Stimulated activated CD4-positive, alpha-beta T cell treated with anti-CD3 and anti-CD28 coated beads, Interleukin-4, amount 100 ng/mL, for 1 hour (primary cell): ENCODE data around the gene ZNF385B.
"Not testable (repeated sequence)": the region's sequence is repeated elsewhere in the genome, so short reads cannot be mapped to it uniquely, and the experiment has no call there.

ENCODE experiments used
- DNase-seq: peaks from one replicate; pipeline ENCODE4 v3.0.0-alpha.2; 2020

Gene ZNF385B

DNA sequence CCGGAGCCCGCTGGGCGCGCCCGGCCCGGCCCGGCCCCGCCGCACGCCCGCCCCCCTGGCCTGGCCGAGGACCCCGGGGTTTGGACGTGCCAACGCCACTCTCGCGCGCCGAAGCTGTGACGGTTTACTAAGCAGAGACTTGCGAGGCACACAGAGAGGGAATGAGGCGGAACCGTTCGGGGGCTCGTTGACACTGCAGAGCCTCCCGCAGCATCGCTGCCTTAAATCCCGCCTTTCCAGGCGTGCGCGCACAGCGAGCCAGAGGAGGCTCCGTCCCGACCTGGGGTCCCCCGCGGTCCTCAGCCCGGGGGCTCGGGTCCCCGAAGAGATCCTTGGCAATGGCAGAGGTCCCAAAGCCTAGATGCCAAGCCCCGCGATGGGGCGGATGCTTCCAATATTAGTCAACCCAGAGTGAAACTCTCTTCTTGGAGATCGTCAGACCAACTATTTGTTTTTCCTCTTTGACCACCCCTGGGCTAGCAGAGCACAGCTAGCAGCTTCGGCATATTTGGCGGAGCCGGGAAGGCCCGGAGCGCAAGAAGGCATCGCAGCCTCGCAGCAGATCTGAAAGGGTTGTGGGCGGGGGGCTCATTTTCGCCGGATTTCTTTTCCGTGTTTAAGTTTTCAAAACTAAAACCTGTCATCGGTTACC lies at the start of gene ZNF385B:
TSS of gene ZNF385B (minus strand) at position 197 of the 652 bp plus-strand sequence.
- no peak for DNase-seq

DNA sequence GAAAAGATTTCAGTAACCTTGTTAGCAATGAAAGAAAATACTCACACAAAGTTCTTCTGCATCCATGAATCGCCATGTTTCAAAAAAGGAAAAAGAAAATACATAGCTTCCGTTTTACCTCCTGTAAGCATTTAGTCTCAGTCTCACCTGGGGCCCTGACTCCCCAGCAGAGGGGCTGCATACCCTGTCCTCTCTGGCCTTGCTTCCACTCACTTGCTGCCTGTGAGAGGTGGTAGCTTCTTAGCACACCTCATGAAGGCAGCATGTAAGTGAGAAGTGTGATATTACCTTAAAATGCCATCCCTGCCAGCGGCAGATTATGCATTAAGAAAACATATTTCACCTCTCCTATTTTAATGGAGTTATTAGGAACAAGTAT lies 49.3 kb upstream of the ZNF385B start:
- no peak for DNase-seq

DNA sequence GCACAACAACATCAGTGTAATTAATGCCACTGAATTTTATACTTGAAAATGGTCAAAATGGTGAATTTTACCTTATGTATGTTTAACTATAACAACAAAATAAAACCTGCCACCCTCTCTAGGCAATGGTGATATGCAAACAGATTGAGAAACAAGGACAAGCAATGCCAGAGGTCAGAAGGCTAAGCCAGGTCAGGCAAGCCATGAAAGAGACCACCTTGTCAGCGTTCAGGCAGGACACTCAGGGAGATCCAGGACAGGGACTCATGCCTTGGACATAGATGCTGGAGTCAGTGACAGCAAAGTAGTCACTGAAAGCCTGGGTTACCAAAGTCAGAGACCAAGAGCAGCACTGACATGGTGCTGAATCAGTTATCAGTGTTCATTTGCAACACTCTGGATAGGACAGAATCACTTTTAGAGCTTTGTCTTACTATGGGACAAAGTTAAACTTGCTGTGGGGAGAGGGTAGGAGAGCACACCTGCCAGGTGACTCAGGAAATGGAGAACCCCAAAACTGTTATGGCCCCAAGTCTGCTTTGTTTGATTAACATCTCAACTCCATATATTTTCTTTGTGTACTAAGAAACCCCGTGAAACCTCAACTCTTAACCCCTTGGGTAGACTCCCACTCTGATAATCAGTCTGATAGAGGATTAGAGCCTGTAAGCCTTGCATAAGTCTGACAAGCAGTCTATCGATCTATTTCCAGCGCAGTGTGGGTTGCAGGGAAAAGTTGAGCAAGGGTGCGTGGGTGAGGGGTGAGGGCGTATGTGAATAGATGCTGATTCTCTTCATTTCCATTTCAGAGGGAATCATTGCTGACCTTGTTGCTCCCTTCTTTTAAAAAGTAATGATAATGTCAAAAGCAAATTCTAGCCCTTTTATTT lies 48.7 kb upstream of the ZNF385B start:
- DNase-seq = no peak

DNA sequence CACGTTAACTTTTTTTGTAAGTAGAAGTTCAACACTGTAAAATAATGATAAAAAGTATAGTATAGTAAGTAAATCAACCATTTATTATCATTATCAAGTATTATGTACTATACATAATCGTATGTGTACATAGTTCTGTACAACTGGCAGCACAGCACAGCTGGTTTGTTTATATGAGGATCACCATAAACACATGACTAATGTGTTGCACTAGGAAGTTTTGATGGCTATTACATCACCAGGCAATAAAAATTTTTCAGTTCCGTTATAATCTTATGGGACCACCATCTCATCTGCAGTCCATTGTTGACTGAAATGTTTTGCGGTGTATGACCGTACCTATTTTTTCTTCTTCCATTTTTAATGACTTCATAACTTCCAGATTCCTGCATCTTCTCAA lies 39.2 kb upstream of the ZNF385B start:
- no peak for DNase-seq

DNA sequence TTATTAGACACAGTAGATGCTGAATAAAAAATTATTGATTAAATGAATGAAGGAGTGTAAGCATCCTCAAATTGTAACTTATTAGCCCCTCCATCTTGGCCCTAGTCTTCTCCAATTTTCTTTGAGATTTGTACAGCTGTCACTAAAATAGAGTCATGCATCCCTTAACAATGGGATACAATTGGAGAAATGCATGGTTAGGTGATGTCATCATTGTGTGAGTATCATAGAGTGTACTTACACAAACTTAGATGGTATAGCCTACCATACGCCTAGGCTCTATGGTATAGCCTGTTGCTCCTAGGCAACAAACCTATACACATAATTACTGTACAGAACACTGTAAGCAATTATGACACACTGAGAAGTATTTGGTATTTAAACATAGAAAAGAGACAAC lies 38.3 kb upstream of the ZNF385B start:
- DNase-seq = no peak

DNA sequence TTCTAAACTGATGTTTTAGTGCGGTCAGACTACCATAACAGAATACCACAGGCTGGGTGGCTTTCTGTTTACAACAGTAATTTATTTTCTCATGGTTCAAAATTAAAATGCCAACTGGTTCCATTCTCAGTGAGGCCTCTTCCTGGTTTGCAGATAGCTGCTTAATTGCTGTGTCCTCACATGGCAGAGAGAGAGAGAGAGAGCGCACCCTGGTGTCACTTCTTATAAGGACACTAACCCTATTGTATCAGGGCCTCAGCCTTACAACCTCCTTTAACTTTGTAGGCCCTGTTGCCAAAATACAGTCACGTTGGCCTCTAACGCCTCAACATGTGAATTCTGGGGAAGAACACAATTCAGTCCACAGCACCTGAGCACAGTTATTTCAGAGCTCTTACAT lies 37.5 kb upstream of the ZNF385B start:
- DNase-seq = no peak

DNA sequence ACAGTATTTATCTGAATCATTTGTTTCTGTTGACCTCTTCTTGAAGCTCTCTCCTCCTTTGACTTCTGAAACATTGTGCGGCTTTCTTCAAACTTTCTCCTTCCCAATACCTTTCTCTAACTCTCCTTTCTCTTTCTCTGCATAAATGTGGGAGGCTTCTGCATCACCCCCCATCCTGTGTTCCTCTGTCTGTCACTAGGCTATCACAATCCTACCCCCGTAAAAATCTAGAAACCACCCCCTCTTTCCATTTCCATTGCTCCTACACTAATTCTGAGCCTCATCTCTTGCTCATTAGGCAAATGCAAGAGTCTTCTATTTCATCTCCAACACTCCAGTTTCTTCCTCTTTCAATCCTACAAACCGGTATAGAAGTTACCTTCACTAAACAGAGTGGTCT lies 32.2 kb upstream of the ZNF385B start:
- DNase-seq = no peak

DNA sequence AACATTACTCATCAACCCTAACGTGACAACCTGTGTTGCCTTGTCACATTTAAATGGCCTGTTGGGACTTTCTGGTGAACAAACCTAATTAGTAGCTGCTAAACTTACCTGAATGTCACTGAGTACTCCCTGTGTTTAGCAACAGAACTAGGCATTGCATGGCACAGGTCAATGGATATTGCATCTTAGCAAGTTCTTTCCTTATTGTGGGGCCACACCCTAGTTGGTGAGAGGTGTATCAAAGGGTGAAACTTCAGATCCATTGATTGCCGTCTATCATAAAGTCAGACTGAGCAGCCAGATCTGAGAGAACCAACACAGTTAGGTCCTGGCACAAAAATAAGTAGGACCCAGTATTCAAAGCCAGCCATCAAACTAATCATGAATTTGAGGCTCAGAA lies 29.8 kb upstream of the ZNF385B start:
- DNase-seq = no peak

DNA sequence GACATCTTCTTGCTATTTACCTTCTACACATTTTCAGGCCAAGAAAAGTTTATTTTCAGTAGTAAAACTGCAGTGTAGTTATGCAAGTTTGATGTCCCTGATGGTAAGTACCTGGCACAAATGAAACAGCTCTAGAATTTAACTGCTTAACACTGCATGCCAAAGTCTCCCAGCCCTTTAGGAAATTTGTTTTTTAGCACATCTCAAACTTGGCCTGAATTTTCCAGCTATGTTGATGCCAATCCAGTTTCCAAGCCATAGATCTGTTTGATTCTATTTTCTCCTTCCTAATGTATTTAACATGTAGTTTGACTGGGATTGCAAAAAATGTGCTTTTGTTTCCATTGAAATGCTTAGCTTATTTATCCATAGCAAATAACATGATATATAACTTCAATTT lies 29.3 kb upstream of the ZNF385B start:
- no peak for DNase-seq

DNA sequence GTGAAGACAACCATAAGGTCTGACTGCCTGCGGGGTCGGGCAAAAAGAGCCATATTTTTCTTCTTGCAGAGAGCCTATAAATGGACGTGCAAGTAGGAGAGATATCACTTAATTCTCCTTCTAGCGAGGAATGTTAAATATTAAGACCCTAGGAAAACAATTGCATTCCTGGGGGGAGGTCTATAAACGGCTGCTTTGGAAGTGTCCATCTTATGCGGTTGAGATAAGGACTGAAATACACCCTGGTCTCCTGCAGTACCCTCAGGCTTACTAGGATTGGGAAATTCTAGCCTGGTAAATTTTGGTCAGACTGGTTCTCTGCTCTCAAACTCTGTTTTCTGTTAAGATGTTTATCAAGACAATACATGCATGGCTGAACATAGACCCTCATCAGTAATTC lies 27.2 kb upstream of the ZNF385B start:
- not testable (repeated sequence) for DNase-seq

DNA sequence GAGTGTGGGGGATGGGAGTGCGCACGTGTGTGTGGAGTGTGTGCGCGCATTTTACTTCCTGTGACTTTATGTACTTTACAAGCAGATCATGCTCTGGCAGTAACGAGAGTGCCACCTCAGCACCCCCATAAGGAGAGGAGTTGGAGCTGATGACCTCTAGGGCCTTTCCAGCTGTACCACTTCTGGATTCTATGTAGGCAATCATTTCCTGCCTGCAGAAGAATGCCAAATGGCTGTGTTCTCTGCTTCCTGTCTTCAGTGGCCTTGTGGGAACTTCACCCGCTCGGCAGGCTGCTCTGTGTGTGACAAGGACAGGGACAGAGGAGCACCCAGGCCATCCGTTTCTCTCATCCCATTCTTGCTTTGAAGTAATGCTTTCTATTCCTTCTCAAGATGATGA lies 22.8 kb upstream of the ZNF385B start:
- DNase-seq = no peak

DNA sequence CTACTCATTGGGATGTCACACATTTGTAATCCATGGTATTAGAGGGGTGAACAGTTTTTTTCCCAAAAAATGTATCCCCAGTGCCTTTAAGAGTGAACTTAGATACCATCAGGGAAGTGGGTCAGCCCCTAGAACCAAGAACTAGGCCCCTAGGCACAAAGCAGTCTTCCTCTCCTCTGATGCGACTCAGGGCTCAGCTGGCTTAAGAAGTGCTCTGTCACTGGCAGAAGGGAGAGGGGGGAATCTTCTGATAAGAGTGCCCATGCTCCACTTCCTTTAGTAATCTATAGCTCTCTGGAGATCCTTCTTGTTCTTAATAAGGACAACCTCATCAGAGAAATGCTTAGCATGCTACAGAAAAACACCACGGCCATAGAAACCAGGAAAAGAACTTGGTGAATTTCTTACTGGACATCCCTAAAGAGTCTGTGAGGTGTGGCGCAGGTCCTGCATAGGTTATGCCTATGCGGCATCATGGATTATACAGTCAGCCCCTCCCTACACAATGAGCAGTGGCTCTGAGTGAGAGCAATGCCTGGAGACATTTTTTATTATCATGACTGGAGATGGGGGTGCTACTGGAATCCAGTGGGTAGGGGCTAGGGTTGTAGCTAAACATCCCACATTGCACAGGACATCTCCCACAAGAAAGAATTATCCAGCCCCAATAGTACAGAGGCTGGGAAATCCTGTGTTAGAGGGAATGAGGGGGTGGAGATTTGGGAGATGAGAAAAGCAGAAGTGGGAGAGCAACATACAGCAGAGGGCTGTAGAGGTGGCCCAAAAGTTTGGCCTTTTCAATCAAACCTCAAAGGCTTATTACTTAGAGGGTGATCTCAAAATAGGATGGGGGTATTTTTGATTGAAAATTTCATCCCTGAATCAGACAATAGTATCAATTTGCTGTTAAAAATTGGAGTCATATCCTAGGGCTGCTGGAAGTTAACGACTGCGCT lies 21.7 kb upstream of the ZNF385B start:
- no peak for DNase-seq

DNA sequence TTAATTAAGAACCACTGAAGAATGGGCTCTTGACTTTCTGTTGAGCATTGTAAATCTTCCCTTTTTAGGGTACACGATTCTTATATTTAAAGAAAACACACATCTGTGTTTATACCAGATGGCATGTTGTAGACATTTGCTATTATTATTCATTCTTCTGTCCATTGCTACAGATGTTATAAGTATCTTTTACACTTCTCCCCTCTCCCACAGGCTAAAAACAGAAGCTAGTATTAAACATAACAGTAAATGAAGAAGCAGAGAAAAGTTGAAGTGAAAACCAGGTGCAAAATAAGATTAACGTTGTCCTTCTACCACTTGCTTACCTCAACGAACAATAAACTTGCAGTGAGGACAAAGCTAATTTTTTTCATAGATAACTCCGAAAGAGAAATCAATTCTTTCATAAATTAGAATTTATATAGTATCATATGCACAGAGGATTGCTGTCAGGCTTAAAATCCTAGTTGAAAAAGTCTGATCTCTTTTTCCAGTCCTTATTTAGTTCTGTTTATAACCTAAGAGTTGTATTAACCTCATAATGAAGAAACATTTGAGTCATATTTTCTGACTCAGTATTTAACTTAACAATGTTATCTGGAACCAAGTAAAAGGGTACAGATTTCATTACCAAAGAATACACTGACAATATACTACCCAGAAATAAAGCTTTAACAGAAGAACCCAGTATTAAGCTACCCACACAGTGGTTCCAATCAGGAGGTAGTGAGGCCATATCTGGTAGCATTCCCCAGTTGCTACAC lies 16.4 kb upstream of the ZNF385B start:
- no peak for DNase-seq

DNA sequence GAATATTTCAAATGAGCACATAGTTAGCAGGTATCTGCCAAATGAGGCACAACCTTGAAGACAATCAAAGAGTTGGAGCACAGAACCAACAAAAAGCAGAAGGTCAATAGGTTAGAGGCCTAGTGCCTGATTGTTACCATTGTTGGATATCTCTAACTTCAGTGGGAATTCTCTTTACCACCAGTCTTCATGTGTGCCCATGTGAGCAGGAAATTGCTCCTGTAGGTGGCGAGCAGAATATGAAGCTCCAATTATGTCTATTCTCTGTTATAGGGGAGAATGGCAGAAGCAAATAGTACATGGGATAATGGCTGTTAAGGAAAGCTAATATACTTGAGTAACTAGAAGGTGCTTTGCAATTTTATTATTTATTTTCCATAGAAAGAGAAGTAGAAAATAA lies 14.9 kb upstream of the ZNF385B start:
- no peak for DNase-seq

DNA sequence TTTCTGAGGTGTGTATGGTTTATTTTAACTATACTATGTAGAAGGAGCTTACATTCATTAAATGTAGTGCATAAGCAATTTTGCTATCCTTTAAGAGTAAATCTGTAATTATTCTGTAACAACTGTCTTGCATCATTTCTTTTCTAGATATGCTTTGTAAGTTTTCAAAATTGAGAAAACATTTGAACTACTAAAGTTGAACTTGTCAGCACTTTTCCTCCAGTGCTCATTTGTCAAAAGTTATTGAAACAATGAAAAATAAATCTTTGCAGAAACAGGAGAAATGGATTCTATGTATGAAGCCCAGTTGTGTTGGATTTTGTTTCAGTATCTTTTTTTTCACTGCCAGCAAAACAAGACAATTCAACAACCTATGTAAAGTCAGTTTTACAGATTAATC lies 14.5 kb upstream of the ZNF385B start:
- no peak for DNase-seq

DNA sequence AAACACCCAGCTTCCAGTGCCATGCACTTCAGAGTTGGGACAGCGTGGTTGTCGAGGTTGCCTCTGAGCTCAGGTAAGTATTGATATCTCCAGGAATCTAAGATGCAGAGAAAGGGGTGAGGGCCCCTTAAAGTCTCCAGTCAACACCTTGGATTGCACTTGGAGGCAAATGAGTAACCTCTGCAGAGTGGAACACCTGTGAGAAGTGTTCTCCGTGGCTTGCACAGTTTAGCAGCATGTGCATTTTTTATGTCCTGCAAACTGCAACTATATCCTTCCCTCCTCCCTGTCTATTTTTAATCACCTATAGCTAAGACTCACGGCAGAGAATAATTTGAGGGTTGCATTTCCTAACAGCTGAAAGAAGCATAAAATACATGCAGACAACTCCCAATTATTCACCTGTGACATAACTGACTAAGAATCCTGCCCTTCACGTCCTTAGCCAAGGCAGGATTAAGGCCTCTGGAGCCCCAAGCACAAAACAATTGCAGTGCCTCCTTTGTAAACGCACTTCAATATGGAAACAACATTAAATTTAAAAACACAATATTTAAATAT lies 1.6 kb upstream of the ZNF385B start:
- DNase-seq = no peak

DNA sequence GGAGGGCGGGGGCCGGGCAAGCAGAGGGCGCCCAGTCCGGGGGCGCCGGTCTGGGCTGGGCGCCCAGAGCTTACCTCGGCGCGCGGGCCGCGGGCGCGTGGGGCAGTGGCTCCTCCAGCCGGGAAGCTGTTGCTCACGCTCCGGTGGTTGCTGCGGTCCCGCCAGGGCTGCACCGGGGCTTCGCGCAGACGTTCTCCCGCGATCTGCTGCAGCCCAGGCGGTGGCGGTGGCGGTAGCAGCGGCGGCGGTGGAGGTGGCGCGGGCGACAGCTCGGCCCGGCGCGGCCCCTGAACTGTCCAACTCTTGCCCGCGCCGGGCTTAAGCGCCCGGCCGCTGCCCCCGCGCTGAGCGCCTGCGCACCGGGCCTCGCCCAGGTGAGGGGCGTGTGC lies 391 bp downstream of the ZNF385B start:
- no peak for DNase-seq

DNA sequence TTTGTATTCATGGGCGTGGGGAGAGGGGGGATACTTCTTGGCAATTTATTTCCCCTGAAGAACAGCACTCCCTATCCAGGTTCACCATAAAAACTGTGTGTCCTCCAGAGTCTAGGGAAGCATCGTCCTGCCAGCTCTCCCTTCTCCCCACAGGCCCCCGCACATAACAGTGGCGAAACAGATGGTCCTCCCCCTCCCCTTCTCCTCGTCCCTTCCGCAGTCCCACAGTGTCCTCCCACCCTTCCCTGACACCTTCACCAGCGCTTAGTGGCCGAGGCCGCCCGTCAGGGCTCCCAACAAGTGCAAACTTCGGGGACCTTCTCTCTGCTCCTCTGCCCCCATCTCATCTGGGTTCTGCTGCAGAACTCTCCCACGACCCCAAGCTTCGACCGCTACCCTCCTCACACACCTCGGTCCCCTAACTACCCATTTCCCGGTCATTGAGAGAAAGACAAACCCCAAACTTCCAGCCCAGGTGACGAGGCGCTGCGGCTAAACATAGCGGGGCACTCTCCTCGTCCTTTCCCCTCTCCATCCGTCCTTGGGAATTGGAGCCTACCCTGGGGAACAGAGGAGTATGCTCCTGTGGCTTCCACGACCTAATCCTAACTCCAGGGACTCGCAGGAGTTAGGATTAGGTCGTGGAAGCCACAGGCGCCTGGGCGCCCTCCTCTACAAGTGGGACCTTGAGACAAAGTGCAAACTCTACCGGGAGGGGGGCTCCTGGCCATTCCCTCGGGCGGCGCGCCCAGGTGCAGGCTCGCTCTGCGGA lies 971 bp downstream of the ZNF385B start:
- no peak for DNase-seq

DNA sequence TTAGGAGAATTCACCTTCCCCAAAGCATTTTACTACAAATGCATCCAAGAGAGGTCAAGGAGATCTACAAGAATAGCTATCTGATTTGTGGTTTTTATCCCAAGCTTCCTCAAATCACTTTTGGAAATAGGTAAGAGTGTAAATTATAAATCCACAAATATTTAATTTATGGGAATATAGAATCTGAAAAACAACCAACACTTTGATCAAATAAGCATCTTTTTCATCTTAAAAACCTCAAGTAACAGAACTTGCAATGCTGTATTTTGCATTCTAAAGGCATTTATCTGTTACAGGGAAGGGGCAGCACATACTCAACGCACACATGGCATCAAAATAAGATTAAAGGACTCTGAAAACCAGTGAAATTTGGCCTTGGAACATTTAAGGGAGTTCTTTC lies 1.9 kb downstream of the ZNF385B start:
- no peak for DNase-seq

DNA sequence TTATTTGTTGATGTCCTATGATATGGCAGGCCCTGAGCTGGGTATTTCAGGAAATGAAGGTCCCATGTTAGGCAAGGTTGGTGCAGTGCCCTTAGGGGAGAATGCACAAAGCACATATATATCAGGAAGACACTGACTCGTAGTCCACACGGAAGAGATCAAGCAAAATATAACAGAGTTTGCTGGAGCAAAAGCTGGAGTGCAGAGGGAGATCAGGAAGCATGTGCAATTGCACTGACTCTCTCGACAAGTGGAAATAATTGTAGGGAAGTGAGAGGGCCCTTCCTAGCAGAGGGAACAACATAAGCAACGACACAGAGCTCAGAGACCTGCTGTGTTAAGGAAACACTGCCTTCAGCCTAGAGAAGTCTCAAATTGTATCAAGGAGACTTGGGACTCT lies 4.2 kb downstream of the ZNF385B start:
- no peak for DNase-seq

DNA sequence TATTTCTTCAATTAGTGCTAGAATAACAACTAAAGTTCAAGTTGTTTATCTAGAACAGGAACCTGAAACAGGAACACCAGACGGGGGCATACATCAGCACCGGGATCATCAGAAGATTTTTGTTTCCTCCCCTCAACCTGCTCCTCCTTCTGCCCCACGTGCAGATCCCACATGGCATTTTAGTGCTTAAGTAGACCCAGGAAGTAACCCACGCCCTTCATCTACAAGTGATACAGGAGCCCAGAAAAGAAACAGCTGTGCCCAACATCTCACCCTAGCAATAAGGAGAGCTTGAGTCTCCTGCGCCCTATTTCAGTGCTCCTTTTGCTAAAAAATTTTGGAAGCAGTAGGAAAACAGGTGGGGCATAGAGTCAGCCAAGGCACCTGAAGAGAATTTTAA lies 5.2 kb downstream of the ZNF385B start:
- DNase-seq = no peak

DNA sequence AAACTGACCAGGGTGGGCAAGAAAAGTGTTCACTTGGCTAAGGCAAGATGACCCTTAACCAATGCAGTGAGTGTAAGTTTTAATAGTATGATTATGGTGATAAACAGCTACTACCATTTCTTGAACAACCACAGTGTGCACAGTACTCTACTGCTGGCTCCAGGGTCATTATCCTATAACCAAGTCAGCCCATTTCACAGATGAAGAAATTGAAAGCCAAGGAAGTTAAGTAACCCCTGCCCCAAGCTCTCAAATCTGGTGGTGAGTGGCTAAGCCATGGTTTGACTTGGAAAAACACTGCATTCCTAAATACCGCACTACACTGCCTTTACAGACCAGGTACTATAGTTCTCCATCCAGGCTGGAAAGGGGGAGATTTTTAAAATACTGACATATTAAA lies 5.7 kb downstream of the ZNF385B start:
- no peak for DNase-seq
